ENCODE measurements around the gene THOC6.

DNA sequence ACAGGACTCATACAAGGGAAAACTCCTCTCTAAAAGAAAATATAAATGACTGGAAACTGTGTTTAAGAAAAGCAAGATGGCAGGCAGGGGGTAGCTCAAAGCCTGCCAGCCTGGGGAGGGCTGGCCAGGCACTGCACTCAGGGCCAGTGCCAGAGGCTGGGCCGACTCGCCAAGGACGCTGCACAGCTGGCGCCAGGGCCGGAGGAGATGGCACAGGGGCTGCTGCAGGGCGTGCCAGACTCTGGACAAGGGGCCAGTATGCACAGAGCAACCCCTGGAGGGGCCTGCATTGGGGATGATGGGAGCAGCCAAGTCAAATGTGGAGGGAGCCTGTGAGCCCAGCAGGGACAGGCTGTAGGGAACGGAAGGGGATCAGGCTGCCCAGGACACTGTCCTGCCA, 47.6 kb upstream of the THOC6 start:
- TF ChIP-seq ZNF274 (IDR thresholded peaks at IDR 0.05; ENCODE audit: low read depth, low read length) = no peak
- no peak for TF ChIP-seq YY1 (IDR thresholded peaks at IDR 0.05; ENCODE audit: insufficient read depth, insufficient read length)

All from NT2/D1 (cell line).